ENCODE results near the gene EML5.

DNA sequence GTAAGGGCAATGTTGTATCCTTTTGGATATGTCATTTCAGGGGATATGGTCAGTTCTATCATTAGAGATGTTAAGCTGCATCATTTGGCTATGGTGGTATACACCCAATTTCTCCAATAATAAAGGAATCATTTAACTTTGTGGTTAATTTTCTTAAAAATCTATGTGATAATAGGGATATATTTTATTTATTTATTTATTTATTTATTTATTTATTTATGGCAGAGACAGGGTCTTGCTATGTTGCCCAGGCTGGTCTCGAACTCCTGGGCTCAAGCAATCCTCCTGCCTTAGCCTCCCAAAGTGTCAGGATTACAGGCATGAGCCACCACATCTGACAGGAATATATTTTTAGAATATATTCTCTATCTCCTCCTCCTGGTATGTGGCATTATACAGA, 85.7 kb downstream of the EML5 start:
- TF ChIP-seq, protein P1, sequence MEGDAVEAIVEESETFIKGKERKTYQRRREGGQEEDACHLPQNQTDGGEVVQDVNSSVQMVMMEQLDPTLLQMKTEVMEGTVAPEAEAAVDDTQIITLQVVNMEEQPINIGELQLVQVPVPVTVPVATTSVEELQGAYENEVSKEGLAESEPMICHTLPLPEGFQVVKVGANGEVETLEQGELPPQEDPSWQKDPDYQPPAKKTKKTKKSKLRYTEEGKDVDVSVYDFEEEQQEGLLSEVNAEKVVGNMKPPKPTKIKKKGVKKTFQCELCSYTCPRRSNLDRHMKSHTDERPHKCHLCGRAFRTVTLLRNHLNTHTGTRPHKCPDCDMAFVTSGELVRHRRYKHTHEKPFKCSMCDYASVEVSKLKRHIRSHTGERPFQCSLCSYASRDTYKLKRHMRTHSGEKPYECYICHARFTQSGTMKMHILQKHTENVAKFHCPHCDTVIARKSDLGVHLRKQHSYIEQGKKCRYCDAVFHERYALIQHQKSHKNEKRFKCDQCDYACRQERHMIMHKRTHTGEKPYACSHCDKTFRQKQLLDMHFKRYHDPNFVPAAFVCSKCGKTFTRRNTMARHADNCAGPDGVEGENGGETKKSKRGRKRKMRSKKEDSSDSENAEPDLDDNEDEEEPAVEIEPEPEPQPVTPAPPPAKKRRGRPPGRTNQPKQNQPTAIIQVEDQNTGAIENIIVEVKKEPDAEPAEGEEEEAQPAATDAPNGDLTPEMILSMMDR (IDR thresholded peaks at IDR 0.05): no peak
- TF ChIP-seq POLR2AphosphoS5 (IDR thresholded peaks at IDR 0.05; ENCODE audit: insufficient read depth in 1 of 2, low read depth in 1 of 2) (no peak), POLR2A (IDR thresholded peaks at IDR 0.05) (no peak)

Data from vagina (tissue), 2 donors.